HG03095 (cell line): Measurements from ENCODE around the gene ACD.

Experiments used
- ATAC-seq: cut with Tn5 transposase; IDR thresholded peaks from one replicate; pipeline ENCODE4 v1.9.1; 2021; ENCODE audit warnings: moderate library complexity; ENCODE audit not compliant: unreplicated experiment

Gene ACD

GRCh38 chr16:67676516-67676915, 16.5 kb upstream of the ACD start:
- no peak for ATAC-seq

- ATAC-seq, result no peak
Observed at GRCh38 chr16:67675999-67676398, 15.9 kb upstream of the ACD start.

- no peak for ATAC-seq
Observed at GRCh38 chr16:67675579-67675935, 15.5 kb upstream of the ACD start.

GRCh38 chr16:67674851-67675578, 15.0 kb upstream of the ACD start:
- ATAC-seq, result no peak

GRCh38 chr16:67673712-67674580, 13.9 kb upstream of the ACD start:
- ATAC-seq, result no peak

- no peak for ATAC-seq
Observed at GRCh38 chr16:67672739-67673662, 12.9 kb upstream of the ACD start.

- no peak for ATAC-seq
Observed at GRCh38 chr16:67672306-67672705, 12.2 kb upstream of the ACD start.

GRCh38 chr16:67669499-67670101, 9.5 kb upstream of the ACD start:
- ATAC-seq, result no peak

- no peak for ATAC-seq
Observed at GRCh38 chr16:67668495-67669157, 8.6 kb upstream of the ACD start.

GRCh38 chr16:67667817-67668494, 7.9 kb upstream of the ACD start:
- peak; percentile 64 for ATAC-seq

GRCh38 chr16:67667453-67667816, 7.4 kb upstream of the ACD start:
- no peak for ATAC-seq

GRCh38 chr16:67666559-67667452, 6.7 kb upstream of the ACD start, which contains the start of the genes C16orf86 and ENKD1:
C16orf86 (plus strand) TSS chr16:67666814; CDS start chr16:67666971, 157 bp downstream.
ENKD1 (minus strand) TSS chr16:67666750; CDS start chr16:67666442, 308 bp downstream.
- ATAC-seq, result peak; percentile 47

GRCh38 chr16:67666032-67666551, 6.0 kb upstream of the ACD start:
- ATAC-seq, result no peak

- ATAC-seq, result no peak
Observed at GRCh38 chr16:67665598-67665997, 5.5 kb upstream of the ACD start.

- no peak for ATAC-seq
Observed at GRCh38 chr16:67664871-67665270, 4.8 kb upstream of the ACD start.

- no peak for ATAC-seq
Observed at GRCh38 chr16:67664258-67664657, 4.2 kb upstream of the ACD start.

- ATAC-seq, result no peak
Observed at GRCh38 chr16:67663877-67664222, 3.8 kb upstream of the ACD start.

- ATAC-seq, result no peak
Observed at GRCh38 chr16:67663151-67663876, 3.3 kb upstream of the ACD start.
